DMS 273 (cell line): Measurements from ENCODE around the gene ANXA6.
A peak's percentile ranks its signal among the peaks of the same experiment; 100 is the strongest.
"Not testable (repeated sequence)": the region's sequence is repeated elsewhere in the genome, so short reads cannot be mapped to it uniquely, and the experiment has no call there.

Experiments
- DNase-seq: peaks from one replicate; lab custom pipeline; 2025; ENCODE audit not compliant: unreplicated experiment; lab: John Stamatoyannopoulos, UW

Gene ANXA6

GRCh38 chr5:151157426-151158286, at the start of gene ANXA6:
TSS of gene ANXA6 (minus strand) at chr5:151157779. CDS start at chr5:151147901, 9,878 bp downstream.
- peak; percentile 93 for DNase-seq

DNA sequence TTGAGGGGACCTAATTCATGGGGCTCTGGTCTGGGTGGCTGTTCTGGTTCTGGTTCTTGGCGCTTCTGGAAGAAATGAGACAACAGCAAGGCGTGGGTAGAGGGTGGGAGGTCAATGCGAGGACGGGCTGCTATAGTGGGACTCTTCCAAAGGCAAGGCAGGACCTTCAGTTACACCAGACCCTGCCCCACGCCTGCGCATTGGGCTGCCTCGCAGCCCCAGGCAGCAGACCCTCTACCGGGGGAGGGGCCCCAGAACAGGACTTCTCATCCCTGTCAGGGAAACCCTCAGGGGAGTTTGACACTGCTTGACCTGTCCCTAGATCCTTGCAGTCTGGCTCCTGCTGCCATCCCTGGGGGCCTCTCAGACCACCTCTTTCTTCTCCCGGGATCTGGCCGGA, 47.8 kb upstream of the ANXA6 start:
- DNase-seq = no peak

GRCh38 chr5:151204051-151204450, 46.5 kb upstream of the ANXA6 start:
- DNase-seq = no peak

DNA sequence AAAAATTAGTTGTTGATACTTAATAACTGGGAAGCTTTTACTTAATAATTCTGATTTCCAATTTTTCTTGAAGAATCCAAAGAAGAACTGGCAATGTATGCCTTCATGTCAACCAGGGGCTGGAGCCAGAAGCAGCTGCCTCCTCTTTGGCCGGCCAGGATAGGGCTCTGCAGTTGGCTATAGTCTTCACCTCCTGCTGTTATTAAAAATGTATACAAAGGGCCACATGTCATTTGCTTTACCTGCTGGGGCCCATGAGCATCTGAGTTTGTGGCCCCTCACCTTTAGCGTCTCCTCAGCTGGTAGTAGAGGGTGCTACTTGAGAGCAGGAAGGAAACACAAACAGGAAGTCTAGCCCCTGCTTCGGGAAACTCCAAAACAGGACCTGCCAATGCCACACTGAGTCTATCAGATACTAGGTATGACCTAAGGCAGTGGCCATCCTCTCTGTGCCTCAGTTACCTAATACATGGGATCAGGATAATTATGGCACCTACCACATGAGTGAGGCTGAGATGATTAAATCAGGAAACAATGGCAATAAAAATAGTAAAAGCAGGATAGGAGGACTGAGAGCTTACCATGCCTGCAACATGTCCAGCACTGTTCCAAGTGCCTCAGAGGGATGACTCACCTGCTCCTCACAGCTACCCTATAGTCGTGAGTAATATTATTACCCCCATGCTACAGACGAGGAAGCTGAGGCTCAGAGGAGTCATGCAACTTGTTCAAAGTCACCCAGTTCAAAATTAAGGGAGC, 45.0 kb upstream of the ANXA6 start:
- no peak for DNase-seq

DNA sequence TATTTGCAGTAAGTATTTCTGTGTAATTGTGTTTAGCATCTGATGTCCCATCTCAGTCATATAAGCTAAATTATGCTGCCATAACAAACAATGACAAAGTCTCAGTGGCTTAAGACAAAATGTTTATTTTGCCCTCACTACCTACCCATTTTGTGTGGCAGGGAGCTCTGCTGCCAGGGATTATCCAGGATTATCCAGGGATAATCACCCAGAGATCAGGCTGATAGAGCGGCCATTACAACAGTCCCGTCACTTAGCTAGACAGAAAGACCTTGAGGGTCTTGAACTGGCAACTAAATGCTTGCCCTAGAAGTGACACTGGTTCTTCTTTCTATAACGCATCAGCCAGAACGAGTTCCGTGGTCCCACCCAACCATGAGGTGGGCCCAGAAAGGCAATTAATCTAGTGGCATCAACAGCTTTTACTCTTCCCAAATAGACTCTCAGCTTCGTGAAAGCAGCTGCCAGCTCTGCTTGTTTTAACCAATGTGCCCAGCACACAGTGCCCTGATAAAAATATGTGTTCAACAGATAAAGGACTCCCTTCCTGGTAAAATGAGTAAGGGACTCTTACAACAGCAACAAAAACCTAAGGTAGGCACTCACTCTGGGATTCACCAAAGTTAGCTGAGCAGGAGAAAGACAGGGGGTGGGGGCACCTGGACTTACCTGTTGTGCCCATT, 43.5 kb upstream of the ANXA6 start:
- DNase-seq = no peak

DNA sequence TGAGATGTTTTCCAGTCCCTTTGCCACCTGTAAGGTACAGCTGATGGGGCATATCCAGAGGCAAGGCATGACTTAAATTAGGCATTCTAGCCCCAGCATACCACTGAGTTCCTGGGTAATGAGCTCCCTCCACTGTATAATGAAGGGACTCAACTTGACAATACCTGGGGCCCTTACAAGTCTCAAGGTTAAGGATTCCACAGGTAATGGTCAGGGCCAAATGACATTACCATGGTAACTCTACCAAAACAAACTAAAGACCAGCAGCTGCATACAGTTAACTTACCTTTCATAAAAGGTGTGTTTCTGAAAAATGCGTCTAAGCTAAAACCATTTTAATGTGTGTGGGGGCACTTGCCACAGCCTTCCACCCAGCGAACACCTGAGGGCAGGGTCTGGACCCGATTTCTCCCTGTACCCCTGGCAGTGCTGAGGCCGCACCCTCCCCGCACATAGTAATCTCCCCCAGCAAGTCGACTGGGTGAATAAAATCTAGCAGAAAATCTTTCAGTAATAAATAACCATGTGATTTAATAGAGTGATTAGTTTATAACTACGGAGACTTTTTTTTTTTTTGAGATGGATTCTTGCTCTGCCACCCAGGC, 42.1 kb upstream of the ANXA6 start:
- DNase-seq = no peak

- no peak for DNase-seq
These were observed 41.3 kb upstream of the ANXA6 start for GRCh38 chr5:151198861-151199260.

GRCh38 chr5:151197291-151197600, 39.7 kb upstream of the ANXA6 start:
- DNase-seq = not testable (repeated sequence)

- DNase-seq = no peak
These were observed 39.1 kb upstream of the ANXA6 start for GRCh38 chr5:151196556-151197290.

DNA sequence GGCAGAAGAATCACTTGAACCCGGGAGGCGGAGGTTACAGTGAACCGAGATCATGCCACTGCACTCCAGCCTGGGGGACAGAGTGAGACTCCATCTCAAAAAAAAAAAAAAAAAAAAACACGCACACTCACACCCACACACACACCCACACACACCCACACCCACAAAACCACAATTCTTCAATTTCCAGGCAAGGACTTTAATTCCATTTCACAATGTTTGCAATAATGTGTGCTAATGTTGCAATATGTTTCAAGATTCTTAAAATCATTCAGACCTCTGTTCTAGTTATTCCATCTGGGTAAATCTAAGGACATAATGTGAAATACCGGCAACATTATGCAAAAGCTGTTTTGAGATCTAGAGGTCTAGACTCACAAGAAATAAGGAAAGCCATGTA, 38.0 kb upstream of the ANXA6 start:
- no peak for DNase-seq

DNA sequence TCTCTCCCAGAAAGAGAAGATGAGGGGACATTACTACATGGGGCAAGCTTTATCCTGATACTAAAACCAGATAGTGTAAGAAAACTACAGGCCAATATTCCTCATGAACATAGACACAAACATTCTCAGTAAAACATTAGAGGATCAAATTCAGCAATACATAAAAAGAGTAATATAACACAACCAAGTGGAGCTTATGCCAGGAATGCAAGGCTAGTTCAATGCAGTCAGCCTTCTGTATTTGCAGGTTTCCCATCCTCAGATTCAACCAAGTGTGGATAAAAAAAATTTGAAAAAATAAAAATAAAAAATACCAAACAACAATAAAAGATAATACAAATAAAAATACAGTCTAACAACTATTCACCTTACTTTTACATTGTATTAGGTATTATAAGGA, 35.0 kb upstream of the ANXA6 start:
- DNase-seq = no peak

GRCh38 chr5:151191661-151192060, 34.1 kb upstream of the ANXA6 start:
- DNase-seq = no peak

DNA sequence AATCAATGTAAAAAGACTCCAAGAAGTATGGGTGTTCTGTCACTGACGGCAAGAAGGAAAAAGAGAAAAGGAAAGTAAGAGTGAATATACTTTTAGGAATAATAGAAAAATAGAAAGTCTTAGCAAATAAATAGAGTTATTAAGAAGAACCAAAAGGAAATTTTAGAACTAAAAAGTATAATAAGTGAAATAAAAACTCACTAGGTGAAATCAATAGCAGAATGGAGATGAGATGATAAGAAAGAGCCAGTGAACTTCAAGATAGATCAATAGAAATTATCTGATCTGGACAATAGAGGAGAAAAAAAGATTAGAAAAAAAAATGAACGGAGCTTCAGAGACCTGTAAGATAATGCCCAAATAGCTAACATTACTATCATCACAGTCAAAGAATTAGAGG, 31.6 kb upstream of the ANXA6 start:
- no peak for DNase-seq

DNA sequence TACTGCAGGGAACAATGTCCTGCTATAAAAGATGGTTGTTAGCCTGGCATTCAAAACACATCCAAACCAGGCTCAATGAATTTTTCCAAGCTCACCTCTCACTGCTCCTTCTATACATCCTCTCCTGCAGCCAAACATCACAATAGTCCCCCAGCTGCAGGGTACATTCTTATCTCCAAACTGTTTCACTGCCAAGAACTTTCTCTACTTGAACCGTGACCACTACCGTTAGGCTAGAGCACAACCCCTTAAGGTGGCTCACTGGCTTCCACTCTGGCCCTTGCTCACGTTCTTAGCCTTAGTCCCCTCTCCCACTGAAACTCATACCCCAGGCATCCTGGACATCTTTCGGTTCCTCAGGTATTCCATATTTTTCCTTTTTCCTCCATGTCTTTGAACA, 29.0 kb upstream of the ANXA6 start:
- no peak for DNase-seq

DNA sequence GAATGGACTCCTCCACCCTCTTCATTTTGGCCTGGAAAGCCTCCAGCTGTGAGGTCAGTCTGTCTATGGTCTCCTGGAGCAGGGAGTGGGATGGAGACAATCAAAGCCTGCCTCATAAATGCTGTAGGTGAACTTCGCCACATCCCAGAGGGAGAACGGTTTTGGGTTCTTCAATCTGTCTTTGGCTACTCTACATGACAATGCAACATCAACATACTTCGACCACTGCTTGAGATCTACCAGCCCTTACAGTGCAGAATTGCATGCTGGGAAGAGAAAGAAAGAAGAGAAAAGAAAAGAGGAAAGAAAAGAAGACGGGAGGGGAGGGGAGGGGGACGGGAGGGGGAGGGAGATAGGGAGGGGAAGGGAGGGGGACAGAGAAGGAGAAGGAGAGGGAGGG, 28.5 kb upstream of the ANXA6 start:
- no peak for DNase-seq

DNA sequence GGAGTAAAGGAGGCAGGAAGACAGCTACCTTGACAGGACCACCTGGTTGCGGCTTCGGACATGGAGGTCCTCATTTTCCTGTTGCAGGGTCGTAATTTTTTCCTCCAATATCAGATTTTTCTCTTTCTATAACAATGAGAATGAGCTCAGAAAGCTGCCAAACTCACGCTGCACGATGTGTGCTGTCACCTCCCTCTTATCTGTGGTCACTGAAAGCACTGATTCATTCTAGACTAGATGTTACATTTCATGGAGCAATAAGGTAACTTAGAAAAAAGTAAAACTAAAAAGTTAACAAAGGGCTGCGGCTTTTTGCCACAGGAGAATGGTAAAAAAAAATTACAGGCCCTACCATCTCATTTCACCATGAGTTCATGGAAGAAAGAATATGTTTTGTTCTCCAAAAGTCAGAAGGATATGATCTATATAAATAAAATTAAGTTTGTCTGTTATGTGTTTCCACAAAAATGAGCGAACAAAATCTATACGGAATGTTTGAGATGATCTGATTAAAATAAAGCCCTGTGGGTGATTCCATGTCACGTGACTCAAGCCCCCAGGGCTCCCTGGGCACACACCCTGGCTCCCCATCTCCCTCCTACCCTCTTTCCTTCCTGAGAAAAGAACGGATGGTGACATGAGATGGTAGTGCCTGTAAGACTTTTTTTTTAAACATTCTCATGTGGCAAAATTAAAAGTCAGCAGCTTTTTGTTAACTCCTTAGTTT, 26.9 kb upstream of the ANXA6 start:
- DNase-seq = no peak

DNA sequence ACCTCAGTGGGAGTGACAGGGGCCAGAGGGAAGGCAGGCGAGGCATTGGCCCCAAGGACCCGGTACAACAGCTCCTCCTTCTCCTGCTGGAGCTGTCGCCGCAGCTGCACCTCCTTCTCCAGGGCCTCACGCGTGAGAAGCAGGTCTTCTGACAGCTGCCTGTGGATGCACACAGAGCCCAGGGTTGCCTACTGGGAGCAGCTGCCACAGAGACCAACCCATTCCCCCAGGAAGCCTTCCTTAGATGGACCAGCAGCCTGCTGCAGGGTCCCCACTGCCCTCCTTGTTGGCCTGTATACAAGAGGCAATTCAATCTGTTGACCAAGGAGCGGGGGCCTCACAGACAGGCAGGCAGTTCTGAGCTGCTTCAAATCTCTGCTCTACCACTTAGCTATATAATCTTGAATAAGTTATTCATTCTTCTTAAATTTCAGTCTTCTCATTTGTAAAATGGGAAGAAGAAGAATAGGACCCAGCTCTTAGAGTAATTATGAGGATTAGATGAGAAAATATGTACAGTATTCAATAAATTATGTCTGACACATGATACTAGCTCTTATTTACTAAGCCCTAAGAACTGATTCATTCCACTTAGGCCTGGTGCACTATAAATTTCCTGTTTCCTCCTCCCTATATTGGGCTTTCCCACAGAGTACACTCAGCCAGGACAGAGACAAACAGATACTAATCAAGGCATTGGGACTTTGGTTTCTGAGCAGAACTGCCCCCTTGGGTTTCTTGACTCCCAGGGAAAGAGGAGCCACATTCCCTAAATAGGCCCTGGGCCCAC, 26.1 kb upstream of the ANXA6 start:
- DNase-seq = peak; percentile 16

GRCh38 chr5:151182976-151183375, 25.4 kb upstream of the ANXA6 start:
- DNase-seq = no peak

DNA sequence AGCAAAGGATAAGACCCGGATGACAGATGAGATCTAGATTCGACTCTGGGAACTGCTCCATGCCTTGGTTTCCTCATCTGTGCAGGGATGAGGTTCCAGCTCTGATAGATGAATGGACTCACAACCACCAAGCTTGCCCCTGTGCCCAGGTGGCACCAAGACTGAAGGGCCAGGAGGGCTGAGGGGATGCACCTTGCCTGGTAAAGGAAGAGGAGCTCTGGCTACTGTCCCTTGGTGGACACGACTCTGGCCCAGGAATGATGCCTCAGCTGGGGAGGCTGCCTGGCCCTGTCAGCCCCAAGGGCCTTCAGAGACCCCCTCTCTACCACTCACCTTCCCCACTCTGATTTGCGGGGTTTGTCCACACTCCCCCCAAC, 24.9 kb upstream of the ANXA6 start:
- no peak for DNase-seq
